ENCODE measurements around the gene FAM120A. TPM values are rescaled to one million over a fixed set of nuclear protein-coding genes. Genes with fewer than 3 reads are reported as not detected.

The FAM120A gene
- total RNA-seq, 1 experiment from 2014 or later = 57.1 TPM

DNA sequence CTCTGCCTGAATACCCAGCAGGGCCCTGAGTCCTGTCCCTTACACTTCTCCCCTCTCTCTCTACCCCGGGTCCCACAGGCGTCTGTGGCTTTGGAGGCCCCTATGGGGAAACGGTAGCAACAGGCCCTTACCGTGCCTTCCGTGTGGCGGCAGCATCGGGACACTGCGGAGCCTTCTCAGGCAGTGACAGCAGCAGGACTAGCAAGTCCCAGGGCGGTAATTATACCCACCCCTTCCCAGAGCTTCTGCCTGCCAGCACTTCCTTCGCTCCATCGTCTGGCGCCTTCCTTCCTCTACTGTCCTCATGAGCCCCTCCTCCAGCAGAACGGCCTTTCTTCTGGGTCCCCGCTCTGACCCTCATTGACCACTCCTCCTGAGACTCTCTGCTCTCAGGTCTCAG is 107.0 kb downstream of the FAM120A start:
- DNase-seq (ENCODE audit: low read depth) = no peak

DNA sequence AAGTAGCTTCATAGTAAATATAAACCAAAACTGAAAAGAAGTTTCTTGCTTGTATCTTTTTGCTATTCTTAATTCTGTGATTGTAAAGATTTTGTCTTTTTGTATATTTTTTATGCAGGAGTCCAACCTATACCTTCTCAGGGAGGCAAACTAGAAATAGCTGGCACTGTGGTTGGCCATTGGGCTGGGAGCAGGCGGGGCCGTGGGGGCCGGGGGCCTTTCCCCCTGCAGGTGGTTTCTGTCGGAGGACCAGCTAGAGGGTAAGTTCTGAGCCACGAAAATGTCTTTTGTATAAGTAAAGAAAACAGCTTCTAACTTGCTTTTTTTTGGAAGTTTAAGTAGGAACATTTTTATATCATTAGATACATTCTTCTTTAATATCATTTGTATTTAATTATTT is 109.5 kb downstream of the FAM120A start:
- no peak for DNase-seq (ENCODE audit: low read depth)

DNA sequence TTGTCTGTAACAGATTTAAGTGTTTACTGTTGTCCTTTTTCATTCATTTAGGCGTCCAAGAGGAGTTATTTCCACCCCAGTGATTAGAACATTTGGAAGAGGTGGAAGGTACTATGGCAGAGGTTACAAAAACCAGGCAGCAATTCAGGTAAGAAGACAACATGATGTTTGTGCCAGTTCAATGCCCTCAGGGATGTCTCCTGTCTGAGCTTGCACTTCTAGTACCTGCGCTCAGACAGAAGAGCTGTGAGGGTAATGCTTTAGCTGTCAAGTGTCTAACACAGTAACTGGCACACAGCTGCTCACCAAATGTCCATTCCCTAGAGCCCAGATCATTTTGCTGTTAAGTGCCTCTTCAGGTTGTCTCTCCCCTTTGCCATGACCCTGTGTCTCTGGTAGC is 110.7 kb downstream of the FAM120A start:
- DNase-seq (ENCODE audit: low read depth) = no peak

DNA sequence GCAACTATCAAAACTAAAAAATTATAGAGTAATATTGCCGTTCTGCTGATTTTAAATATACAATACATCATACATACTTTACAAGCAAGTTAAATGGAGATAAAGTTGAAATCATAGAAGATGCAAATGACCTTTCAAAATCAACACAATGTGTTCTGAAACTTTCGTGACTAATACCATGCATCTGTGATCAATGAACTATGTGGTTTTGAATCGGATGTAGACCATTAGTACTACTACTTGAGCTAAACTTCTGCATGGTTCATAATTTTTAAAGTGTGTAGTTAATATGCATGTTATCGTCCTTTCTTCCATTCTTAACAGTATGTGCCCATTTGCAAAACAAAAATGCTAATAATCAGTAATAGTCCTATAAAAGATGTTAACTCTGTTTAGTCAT is 113.6 kb downstream of the FAM120A start:
- no peak for DNase-seq (ENCODE audit: low read depth)

DNA sequence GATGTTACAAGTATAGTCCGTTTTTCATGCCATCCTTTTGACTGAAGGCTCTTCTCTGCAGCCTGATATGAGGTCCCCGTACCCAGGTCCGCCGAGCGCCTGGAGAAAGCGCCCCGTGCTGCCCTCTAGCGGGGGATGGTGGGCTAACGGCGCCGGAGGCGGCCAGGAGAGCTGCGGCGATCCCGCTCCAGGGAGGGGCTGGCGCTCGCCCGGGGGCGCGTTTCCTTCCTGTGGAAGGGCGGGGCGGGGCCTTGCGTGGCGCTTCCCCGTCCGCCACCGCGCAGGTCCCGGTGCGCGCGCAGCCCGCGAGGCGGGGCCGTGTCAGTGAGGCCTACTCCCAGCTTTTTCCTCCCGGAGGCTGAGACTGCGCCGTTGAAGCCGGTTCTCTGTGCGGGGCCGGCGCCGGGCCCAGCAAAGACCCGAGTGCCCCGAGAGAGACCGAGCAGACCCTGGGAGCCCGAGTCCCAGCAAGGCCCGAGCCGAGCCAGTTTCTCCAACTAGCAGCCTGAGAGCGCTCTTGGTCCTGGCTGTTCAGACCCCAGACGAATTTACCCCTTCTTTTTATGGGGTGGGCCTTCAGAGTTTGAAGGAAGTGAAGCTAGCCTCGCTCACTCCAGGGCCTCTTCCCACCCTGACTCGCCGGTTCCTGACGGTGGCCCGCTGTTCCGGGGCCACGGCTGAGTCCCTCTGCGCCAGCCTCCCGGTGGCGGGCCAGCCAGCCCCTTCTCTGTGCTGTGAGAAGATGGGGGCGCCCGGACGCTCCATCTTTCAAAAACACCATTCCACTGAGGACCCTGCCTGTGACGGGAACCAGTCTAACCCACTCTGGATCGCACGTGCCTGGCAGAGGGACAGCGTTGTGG is 115.2 kb downstream of the FAM120A start:
- peak; percentile 74 for DNase-seq (ENCODE audit: low read depth)

DNA sequence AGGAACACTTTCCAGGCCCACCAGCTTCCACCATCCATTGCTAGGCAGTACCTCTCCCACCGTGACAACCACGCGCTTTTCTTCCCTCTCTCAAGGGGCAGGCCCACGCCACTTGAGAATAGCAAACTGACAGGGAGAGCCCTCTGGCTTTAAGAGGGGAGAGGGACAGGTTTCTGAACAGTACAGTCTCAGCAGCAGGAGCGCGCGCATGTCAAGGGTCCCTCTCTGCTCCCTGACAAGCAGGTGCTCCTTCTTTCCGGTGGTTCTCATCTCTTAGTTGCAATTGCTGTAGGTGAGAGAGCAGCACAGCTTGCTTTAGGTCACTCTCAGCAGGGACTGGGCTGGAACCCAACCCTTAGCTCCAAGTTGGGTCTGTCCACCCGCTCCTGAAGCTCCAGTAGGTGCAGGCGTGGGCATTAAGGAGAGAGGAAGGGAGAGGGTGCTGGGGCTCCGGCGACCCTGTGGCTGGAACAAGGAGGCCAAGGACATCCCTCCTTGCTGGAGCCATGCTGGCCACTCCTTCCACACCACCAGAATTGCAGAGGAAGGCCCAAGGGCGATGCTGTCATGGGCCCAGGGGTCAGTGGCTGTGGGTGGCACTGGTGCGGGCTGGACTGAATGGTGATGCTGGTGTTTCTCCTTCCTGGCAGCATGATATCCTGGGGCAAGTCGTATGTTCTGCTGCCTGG is 115.9 kb downstream of the FAM120A start:
- DNase-seq (ENCODE audit: low read depth) = no peak

DNA sequence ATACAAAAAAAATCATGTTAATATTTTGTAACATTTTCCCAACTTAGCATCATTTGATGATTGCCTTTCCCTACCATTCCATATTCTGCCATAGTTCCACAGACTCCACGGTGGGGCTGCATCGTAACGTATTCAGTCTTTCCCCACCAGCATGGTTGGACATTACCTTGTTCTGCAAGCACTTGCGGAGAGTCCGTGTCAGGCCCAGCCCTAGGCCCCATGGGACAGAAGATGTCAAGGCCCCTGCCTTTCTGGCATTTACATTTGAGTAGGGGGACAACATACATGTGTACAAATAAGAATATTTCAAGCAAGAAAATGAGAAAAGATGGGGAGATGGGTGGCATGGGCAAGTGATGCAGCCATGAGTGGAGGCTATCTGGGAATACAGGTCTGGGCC is 116.7 kb downstream of the FAM120A start:
- no peak for DNase-seq (ENCODE audit: low read depth)

DNA sequence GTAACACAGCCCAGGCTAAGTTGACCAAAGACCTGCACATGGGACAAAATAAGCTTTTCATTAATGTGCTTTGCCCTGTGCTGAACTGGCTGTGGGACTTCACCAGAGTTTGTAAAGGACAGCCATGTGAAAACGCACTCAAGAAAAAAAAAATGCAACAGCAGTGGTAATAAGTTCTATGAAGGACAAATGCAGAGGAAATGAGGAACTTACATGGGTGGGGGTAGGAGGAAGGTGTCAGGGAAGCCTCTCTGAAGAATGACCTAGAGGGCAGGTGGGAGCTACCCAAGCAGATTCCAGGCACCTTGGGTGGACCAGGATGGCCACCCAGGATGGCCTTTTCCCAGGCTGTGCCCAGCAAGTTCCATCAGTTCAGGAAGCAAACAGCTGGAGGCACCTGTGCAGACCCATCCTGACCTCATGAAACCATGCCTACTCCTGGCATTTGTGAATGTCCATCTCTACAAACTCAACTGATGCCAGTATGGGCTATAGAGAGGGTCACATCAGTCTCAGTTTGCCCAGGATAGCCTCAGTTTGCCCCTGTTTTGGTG is 118.2 kb downstream of the FAM120A start:
- DNase-seq (ENCODE audit: low read depth) = no peak

DNA sequence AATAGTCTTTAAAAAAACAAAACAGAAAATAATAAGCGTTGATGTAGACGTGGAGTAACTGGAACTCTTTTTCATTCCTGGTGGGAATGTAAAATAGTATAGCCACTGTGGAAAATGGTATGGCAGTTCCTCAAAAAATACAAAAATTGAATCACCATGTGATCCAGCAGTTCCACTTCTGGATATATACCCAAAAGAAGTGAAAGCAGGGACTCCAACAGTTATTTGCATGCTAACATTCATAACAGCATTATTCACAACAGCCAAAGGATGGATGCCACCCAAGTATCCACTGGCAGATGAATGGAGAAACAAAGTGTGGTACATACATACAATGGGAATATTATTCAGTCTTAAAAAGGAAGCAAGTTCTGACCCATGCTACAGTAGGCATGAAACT is 120.7 kb downstream of the FAM120A start:
- DNase-seq (ENCODE audit: low read depth) = no peak

DNA sequence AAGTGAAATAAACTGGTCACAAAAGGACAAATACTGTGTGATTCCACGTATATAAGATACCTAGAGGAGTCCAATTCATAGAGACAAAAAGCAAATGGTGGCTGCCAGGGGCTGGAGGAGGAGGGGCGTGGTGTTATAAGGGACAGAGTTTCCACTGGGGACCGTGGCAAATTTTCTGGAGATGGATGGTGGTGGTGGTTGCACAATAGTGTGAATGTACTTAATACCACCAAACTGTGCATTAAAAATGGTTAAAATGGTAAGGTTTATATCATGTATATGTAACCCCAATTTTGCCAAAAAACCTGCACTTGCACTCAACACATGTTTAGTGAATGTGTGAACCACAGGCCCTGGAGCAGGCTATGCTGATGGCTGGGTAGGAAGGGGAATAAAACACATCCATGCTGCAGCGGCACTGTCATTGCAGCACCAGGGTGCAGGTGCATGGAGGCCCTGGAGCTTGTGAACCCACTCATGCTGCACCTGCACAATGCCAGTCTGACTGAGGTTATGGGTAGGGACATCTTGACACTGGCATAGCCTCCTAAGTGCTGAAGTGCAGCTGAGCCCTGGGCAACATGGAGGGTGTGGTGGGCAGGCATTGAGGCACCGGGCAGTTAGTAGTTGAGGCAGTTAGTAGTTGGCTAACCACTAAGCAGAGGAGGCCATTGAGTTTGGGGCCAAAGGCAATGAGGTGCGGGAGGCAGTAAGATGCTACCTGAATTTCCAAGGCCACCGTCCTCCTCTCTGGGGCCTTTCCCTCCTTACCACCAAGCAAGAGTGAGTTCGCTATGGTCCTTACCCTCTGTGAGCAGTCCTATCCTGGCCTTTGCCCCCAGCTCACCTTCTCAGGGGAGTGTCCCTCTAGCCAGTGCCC is 121.4 kb downstream of the FAM120A start:
- no peak for DNase-seq (ENCODE audit: low read depth)

DNA sequence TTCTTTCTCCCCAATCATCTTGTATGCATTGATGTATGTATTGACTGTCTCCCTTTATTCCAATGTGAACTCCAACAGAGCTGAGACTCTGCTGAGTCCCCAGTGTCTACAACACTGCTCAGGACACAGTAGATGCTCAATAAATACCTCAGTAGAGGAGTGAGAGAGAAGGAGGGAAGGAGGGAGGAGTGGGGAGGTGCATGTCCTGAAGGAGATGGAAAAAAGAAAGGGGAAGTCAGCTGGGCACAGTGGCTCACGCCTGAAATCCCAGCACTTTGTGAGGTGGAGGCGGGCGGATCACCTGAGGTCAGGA is 122.0 kb downstream of the FAM120A start:
- no peak for DNase-seq (ENCODE audit: low read depth)

DNA sequence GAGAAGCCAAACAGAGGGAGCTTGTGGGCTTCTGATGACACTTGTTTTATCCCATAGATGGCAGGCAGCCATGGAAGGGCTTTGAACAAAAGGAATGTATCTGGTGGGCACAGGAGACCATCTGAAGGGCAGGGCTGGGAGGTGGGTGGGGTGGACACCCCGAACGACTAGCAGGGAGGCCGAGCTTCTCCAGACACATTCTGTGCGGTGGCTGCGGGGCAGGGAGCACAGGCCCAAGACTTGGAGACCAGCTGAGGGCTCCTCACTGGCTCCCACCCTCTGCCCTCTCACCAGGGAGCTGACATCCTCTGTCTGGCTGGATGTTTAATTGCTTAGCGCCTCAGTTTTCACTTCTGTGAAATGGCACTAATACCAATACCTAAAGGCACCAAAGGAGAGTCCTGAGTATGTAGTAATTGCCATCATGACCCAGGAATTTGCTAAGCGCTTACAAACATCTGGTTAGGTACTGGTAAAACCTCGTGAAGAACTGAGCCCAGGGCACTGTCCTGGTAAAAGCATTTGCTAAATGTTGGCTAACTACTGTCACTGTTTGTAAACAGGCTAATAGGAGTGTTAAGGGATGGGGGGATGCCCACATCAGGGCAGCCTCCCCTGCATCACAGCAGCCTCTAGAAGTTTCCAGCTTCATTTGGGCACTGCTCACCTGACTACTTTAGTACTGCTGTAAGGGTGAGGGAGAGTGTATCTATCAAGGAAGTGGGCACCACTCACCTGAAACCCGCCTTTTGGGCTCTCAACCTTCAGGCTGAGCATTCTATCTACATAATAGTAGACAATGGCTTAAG is 122.8 kb downstream of the FAM120A start:
- DNase-seq (ENCODE audit: low read depth) = no peak

DNA sequence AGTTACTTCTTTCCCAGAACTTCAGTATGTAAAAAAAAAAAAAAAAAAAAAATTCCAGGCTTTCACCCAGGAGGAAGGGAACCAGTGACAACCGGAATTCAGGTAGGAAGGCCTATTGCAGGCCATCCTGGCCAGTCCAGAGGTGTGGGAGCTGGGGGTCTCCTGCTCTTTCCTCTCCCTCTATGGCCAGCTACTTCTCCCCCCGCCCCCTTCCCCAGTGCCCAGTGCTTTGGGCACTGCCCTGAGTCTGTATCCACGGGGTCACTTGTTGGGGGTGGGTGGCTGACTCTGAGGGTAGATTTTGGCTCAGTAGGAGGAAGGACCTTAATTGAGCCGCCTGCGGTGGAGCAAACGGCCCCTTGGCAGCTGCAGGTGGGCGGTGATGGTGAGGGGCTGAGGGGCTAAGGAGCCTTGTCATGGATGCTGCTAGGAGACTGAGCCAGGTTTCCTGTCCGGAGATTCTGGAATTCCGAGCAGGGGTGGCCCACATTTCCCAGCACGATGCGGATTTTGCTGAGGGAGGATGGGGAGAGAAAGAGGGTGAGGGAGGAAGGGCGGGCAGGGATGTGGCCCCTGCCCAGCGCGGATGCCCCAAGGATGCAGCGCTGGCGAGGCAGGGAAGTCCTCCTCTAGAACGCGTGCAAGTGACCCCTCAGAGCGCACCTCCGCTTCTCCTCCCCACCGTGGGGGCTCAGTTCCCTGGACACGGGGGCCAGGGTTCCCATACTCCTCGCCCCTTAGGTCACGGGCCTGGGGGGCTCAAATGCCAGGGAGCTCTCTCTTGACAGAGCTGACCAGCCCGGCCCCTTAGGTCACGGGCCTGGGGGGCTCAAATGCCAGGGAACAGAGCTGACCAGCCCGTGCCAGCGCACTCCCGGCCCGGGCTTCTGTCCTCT is 123.7 kb downstream of the FAM120A start:
- no peak for DNase-seq (ENCODE audit: low read depth)

DNA sequence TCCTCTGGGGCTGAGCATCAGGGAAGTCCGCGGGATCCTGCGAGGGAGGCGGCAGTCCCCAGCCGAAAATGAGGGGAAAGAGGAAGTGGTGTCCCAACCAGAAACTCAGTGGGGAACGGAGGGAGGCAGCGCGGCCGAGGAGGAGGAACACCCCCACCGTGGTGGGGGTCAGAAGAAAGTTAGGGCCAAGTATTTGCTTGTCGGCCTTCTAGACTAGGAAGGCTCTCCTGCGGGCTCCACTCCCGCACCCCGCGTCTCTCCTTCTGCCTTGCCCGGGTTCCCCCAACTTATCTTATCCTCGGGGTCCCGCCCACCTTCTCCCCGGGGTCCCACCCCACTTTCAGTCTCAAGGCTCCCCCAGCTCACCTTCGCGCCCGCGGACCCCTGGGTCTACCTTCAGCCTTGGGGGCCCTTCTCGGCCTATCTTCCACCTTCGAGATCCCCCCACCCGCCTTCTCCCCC is 124.3 kb downstream of the FAM120A start:
- peak; percentile 28 for DNase-seq (ENCODE audit: low read depth)

DNA sequence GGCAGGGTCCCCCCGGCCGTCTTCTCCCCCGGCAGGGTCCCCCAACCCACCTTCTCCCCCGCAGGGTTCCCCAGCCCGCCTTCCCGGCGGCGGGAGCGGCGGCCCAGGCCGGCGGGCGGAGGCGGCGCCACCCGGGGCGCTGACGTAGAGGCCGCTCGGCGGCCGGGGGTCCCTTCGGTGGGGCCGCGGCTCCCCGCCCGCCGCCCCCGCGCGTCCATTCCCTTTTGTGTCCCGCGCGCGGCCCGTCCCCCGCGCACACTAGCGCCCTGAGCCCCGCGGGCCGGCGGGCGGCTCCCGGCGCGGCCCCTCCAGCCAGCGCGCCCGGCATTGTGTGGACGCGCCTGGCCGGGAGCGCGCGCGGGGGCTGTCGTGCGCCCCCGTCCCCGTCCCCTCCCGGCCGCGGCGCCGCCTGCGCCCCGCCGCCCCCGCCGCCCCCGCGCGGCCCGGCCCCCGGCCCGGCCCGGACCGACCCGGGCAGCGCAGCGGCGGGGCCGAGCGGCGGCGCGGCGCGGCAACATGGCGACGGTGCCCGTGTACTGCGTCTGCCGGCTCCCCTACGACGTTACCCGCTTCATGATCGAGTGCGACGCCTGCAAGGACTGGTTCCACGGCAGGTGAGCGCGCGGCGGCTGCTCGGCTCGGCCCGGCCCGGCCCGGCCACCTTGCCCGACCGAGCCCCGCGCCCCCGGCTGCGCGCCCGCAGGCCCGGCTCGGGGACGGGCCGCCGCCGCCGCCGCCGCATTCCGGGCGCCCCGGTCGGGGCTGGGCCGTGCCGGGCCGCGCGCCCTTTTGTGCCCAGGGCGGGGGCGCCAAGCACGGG is 125.0 kb downstream of the FAM120A start, which contains the start of gene PHF2:
Gene PHF2 (plus strand): TSS at position 327 of the 820 bp plus-strand sequence. CDS start 190 bp downstream, at position 517.
- no peak for DNase-seq (ENCODE audit: low read depth)

DNA sequence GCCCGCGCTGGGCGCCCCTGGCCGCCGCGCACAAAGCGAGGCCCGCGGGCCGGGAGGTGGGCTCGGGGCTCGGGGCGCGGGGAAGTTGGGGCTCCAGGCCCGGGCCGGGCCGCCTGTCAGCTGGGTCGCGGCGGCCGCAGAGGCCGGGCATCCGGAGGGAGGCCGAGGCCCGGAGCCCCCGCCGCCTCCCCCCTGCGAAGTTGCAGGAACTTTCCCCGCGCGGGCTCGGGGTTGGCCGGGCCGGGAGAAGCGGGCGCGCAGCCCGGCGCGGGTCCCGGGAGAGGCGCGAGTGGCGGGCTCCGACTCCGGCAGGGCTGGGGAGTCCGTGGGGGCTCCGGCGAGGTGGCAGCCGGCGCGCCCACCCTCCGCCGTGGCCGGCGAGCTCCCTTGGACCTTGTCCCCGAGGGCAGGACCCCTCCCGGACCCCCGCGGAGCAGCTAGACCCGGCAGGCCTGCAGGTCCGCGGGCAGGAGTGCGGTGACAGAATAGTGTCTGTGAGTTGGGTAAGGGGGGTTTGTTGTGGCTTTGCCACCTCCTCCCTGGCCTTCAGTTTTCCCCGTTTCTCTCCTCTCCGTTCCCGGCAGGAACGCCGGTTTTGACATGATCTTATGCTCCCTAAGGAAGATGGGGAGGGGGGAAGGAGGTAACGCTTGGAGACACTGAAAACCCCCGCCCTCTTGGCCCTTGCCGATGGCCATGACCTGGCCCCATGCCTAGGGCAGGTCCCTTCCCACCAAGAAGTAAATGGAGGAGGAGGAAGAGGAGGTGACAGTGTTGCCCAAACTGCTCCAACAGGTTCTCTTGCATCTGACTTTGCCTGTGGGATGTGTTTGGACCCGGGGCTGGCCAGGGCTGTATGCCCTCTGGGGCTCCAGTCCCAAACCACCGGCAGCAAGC is 125.8 kb downstream of the FAM120A start:
- no peak for DNase-seq (ENCODE audit: low read depth)

DNA sequence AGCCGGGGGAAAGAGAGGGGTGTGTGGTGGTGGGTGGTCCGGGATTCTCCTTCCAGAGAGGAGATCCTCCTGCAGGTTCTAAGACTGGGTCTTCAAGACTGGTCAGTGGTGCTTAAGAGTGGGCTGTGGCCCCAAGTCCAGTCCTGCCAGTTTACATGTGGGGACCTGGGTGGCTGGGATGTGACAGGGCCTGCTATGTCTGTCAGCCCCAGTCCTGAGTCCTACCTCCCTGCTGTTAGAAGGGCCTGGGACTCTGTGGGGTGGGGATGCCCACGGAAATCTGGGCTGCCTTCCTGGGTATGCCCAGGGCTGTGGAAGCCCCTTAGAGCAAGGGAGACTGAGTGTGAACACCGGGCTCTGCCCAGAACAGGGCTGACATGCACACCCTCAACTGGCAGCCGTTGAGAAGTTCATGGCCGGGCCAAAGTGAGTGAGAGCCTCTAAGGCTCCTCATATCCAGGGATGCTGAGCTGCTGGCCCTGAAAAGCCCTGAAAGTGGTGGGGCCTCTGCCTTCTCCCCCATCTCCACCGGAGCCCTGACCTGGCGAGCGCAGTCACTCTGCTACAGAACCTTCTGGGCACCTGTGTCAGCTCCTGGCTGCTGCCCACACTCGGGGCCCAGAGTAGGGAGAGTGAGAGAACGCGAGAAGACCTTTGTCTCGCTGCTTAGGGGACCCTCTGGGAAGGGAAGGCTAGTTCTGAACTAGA is 126.6 kb downstream of the FAM120A start:
- no peak for DNase-seq (ENCODE audit: low read depth)

Measured in RPMI7951 (cell line).